PFSK-1 (cell line): ENCODE data around the gene MARCHF3.
A peak's percentile ranks its signal among the peaks of the same experiment; 100 is the strongest.

ENCODE experiments used
- FOXP2 ChIP-seq: optimal IDR thresholded peaks from 2 replicates; pipeline ENCODE3; 2011; ENCODE audit warnings: borderline replicate concordance, control low read depth, inconsistent platforms; ENCODE audit not compliant: insufficient read depth; ENCODE audit errors: extremely low read length, extremely low read depth
- POLR2AphosphoS5 ChIP-seq: IDR thresholded peaks from 2 replicates; pipeline ENCODE4 v1.6.1; 2012; ENCODE audit warnings: low read depth, mild to moderate bottlenecking, control low read depth, low read length, moderate library complexity
- SIN3A ChIP-seq: IDR thresholded peaks from 2 replicates; pipeline ENCODE4 v1.6.1; 2012; ENCODE audit warnings: mild to moderate bottlenecking, low read length, moderate library complexity, borderline replicate concordance; ENCODE audit not compliant: insufficient read depth
- TAF1 ChIP-seq: IDR thresholded peaks from 2 replicates; pipeline ENCODE4 v1.6.1; 2012; ENCODE audit warnings: low read length, control low read depth, borderline replicate concordance; ENCODE audit not compliant: insufficient read depth
- TF ChIP-seq, protein P1 (sequence below), 2 experiments: IDR thresholded peaks; 2 replicates each; pipeline versions ENCODE4 v1.6.1 to v1.8.0; 2011 to 2012; ENCODE audit warnings: low read depth in 2 of 2, low read length in 2 of 2, control low read depth in 1 of 2, inconsistent platforms in 1 of 2, mild to moderate bottlenecking in 1 of 2, moderate library complexity in 1 of 2; ENCODE audit not compliant: insufficient read depth in 1 of 2

The MARCHF3 gene

DNA sequence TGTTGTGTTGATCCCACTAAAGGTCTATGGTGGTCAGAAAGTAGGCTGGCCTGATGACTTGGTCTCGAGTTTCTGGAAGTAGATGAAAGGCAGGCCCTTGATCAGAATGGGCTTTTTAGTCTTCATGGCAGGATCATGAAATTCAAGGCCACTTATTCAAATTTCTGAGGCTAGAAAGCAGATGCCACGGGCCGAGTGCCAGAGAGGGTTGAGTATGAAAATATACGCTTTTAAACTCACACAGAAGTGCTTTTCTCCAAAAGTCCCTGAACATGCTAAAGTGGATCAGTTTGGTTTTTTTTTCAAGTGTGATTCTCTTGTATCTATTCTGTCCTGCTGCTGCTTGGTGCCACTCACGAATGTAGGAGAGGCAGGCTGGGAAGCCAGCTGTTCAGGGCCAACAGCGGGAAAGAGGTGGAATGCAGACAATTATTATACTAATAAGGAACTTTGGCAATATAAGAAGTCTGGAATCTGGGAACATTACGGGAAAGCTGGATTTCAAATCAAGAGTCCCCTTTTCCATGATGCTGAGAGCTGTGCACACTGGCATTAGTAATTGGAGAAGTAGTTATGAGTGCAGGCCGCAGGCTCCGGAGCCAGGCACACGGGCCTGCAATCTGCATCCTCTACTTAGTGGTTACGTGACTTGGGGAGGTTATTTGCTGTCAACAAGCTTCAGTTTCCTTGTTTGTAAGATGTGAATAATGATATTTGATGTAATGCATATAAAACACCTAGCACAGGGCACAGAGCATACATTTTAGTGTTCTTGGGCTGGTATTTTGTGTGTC, 157.6 kb downstream of the MARCHF3 start:
- TF ChIP-seq SIN3A: no peak
- TF ChIP-seq, protein P1, sequence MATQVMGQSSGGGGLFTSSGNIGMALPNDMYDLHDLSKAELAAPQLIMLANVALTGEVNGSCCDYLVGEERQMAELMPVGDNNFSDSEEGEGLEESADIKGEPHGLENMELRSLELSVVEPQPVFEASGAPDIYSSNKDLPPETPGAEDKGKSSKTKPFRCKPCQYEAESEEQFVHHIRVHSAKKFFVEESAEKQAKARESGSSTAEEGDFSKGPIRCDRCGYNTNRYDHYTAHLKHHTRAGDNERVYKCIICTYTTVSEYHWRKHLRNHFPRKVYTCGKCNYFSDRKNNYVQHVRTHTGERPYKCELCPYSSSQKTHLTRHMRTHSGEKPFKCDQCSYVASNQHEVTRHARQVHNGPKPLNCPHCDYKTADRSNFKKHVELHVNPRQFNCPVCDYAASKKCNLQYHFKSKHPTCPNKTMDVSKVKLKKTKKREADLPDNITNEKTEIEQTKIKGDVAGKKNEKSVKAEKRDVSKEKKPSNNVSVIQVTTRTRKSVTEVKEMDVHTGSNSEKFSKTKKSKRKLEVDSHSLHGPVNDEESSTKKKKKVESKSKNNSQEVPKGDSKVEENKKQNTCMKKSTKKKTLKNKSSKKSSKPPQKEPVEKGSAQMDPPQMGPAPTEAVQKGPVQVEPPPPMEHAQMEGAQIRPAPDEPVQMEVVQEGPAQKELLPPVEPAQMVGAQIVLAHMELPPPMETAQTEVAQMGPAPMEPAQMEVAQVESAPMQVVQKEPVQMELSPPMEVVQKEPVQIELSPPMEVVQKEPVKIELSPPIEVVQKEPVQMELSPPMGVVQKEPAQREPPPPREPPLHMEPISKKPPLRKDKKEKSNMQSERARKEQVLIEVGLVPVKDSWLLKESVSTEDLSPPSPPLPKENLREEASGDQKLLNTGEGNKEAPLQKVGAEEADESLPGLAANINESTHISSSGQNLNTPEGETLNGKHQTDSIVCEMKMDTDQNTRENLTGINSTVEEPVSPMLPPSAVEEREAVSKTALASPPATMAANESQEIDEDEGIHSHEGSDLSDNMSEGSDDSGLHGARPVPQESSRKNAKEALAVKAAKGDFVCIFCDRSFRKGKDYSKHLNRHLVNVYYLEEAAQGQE (IDR thresholded peaks at IDR 0.05; ENCODE audit: insufficient read depth in 1 of 2, low read depth in 2 of 2, low read length in 2 of 2): no peak

DNA sequence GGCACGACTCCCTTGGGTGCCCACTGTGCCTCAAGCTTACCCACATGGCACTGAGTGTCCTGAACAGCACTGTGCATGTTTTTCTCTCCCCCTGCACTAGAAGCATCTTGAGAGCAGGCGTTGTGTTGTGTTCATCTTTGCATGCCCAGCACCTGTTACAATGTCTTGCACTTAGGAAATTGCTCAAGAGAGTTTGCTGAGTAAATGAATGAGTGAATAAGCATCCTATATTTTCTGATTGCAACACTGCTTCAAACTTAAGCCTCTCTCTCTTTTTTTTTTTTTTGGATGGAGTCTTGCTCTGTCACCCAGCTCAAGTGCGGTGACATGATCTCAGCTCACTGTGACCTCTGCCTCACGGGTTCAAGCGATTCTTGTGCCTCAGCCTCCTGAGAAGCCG, 158.9 kb downstream of the MARCHF3 start:
- TF ChIP-seq FOXP2: no peak
- TF ChIP-seq, protein P1 (IDR thresholded peaks at IDR 0.05; ENCODE audit: insufficient read depth in 1 of 2, low read depth in 2 of 2, low read length in 2 of 2): no peak
- TF ChIP-seq POLR2AphosphoS5: no peak
- no peak for TF ChIP-seq SIN3A
- no peak for TF ChIP-seq TAF1

DNA sequence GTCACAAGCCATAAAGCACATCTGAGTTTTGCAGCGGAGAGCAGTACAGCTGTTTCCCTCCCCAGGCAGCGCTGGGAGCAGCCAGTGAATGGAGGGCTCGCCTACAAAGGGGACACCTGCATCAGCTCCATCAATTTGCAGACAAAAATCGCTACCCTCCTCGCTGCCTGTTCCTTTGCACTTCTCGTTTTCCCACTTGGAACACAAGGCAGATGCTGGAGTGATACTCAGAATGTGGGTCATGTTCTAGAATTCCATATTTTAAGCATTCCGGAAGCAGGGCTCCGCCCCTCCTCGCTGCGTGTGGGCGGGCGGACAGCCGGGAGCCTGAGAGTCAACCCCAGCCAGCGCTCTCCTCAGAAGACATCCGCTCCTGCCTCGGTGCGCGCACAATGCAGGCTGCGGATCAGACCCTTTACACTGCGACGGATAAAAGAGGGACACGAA, 161.3 kb downstream of the MARCHF3 start:
- TF ChIP-seq FOXP2: peak; percentile 25
- TF ChIP-seq POLR2AphosphoS5: no peak

DNA sequence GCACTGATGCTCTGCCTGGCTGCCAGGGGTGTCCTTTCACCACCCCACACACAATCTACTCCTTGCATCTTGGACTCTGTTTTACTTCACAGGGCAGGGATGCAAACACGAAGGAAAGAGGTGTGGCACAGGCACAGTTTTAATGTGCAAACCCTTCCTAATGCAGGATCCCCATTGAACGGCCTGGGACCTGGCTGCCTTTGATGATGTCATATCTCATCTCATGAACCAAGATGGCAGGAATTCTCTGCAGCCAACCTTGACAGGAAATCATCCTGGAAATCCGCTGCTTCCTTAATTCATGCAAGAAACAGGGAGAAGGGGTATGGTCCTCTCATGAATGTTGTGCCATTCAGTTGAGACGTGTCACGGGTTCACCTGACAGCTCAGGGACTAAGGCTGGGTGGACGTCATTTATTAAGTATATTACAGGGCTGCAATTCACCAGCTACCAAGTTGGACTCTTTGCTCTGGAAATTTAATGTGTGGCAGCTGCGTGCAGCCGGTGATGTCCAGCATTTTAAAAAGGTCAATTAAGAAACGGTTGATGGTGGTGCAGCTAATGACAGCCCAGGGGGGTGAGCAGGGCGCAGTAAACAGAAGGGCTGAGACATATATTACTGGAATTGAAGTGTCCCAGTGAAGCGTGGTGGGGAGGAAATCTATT, 161.9 kb downstream of the MARCHF3 start:
- TF ChIP-seq TAF1: no peak
- TF ChIP-seq, protein P1 (IDR thresholded peaks at IDR 0.05; ENCODE audit: insufficient read depth in 1 of 2, low read depth in 2 of 2, low read length in 2 of 2): no peak
- no peak for TF ChIP-seq SIN3A
- no peak for TF ChIP-seq POLR2AphosphoS5
- no peak for TF ChIP-seq FOXP2

DNA sequence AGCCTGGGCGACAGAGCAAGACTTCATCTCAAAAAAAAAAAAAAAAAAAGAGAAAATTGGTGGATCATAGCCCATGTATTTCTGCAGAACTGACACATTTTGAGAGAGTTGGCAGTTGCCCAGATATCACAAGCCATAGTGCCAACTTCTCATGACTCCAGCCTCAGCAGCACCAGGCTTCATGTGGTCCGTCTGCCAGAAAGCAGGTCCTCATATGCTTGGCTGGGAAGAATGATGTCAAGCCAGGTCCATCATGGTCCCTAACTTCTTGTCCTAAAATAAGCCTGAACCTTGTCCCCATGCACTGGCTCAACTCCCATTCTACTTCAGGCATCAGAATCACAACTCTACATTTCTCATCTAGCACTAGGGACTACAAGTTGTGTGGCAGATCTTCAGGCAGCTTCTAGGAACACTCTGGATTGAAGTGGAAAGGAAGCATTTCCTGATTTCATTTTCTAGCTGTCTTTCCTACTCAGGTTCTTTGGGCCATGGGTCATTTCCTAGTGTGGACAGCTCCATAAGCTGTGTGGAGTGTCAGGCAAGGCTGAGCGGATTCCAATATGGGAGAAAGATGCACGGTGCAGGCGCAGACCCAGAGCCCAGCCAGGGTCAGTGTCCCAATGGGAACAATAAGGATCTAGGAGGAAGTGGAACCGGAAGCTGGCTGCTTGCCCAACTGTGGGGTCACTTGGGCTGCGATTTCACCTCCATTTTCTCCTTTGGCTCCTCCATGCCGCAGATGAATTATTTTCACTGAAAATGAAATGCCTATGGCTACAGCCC, 163.3 kb downstream of the MARCHF3 start:
- TF ChIP-seq TAF1 (no peak), FOXP2 (no peak), POLR2AphosphoS5 (no peak), SIN3A (no peak)
- TF ChIP-seq, protein P1 (IDR thresholded peaks at IDR 0.05; ENCODE audit: insufficient read depth in 1 of 2, low read depth in 2 of 2, low read length in 2 of 2): peak; percentile 59 to 84
